ENCODE results near the gene UNC119.

- TF ChIP-seq CTCF (IDR thresholded peaks at IDR 0.05; ENCODE audit: low read depth, low read length) (no peak), EZH2phosphoT487 (IDR thresholded peaks at IDR 0.05; ENCODE audit: low read depth) (no peak)
Observed at GRCh38 chr17:28573966-28574480, 21.6 kb upstream of the UNC119 start.

Measured in OCI-LY3 (cell line).